GM18508 (cell line): ENCODE results near the gene CFAP74.
"Not testable (repeated sequence)": the region's sequence is repeated elsewhere in the genome, so short reads cannot be mapped to it uniquely, and the experiment has no call there.

ENCODE experiments used
- ATAC-seq: cut with Tn5 transposase; IDR thresholded peaks from one replicate; pipeline ENCODE4 v1.9.1; 2021; ENCODE audit warnings: moderate number of reproducible peaks; ENCODE audit not compliant: insufficient read depth, unreplicated experiment

CFAP74 gene

DNA sequence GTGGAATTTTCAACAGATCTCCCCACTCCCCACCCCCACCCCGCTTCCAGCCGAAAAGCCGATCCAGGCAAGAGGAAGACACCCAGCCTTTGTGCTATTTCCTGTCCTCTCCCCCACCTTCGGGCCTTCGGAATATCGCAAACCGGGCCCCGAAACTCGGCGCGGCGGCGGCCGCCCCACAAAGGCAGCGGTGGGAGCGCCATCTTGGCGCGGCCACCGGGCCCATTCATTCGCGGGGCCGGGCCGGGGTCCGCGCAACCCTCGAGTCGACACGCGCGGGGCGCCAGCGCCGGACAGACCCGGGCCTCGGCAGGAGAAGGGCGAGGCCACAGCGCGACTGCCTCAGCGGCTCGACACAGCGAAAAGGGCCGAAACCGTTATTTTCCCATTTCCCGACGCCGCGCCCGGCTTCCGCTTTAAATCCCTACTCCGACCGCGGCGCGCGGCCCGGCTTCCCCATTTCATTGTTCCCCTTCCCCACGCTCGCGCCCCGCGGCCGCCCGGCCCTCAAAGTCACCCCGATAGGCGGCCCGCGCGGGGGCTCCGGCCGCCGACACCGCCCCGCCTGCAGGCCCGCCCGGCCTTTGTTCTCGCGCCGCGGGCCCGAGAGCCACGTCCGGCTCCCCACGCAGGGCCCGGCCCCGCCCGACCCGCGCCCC lies 113.6 kb downstream of the CFAP74 start:
- no peak for ATAC-seq

DNA sequence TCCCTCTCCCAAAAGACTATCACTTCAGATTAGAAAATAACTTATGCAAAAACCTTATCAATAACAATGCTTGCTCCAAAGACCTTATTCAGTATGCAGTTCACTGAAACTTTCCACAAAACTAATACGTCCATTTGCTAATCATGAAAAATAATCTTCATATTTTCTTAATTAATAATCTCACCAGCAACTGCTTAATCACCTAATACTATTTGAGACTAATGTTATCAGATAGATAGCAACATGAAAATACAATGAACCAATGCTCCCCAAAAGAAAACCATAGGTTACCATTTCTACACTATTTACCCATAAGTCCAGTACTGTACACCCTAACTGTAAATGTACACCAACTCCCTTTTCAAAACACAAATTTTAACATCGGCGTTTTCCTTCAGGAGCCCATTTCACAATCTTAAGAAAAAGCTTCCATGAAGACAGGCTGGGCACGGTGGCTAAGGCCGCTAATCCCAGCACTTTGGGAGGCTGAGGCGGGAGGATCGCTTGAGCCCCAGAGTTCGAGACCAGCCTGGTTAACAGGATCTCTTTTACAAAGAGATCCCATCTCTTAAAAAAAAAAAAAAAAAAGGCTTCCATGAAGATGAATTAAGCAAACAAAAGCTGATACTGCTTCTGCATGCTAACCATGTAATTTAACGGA lies 114.4 kb downstream of the CFAP74 start:
- no peak for ATAC-seq

DNA sequence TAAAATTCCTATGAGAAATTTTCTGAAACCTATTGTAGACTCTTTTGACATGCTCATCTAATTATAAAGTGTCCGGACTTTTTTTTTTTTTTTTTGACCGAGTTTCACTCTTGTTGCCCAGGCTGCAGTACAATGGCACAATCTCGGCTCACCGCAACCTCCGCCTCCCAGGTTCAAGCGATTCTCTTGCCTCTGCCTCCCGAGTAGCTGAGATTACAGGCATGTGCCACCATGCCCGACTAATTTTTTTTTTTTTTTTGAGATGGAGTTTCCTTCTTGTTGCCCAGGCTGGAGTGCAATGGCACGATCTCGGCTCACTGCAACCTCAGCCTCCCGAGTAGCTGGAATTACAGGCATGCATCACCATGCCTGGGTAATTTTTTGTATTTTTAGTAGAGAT lies 119.7 kb downstream of the CFAP74 start:
- ATAC-seq: not testable (repeated sequence)

DNA sequence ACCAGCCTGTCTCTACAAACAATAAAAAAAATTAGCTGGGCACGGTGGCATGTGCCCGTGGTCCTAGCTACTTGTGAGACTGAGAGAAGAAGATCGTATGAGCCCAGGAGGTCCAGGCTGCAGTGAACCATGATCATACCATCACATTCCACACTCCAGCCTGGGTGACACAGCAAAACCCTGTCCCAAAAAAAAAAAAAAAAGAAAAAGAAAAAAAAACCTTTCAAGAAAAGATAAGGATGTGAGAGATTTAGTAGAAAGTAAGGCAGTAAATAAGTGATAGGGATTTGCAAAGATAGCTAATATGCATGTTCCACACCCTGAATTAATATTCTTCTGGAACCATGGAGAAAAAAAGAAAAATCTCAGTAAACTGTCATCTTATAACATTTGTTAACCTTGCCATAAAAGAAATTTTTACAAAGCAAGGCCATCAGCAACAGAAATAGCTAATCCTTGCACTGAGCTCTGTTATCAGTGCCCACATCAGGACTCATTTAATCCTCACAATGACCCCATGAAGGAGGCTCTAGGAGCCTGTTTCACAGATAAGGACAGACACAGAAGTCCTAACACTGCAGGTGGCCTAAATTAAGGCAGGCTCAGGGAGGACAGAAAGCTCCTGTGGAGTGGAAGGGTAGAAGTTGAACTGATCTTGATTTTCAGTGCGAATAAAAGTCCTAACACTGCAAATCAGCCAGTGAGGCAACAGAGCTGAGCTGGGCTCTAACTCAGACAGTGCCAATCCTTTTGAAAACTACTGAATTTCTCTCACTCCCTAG lies 120.3 kb downstream of the CFAP74 start:
- no peak for ATAC-seq

DNA sequence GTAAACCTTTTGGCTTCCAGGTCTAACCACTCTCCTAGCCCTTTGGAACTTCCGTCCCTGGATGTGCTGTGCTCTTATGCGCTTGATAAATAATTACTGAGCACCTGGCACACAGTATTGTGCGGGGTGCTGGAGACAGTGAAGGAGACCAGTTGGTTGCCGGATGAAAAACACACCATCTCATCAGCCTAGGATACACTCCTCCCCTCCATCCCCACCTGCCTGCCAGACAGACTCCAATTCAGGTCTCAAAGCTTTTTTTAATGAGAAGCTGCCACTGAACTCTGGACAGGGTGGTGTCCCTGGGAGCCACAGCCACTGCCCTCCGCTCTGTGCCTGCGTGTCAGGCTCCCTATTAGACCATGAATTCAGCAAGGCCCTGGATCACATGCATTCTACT lies 121.9 kb downstream of the CFAP74 start:
- ATAC-seq: no peak

DNA sequence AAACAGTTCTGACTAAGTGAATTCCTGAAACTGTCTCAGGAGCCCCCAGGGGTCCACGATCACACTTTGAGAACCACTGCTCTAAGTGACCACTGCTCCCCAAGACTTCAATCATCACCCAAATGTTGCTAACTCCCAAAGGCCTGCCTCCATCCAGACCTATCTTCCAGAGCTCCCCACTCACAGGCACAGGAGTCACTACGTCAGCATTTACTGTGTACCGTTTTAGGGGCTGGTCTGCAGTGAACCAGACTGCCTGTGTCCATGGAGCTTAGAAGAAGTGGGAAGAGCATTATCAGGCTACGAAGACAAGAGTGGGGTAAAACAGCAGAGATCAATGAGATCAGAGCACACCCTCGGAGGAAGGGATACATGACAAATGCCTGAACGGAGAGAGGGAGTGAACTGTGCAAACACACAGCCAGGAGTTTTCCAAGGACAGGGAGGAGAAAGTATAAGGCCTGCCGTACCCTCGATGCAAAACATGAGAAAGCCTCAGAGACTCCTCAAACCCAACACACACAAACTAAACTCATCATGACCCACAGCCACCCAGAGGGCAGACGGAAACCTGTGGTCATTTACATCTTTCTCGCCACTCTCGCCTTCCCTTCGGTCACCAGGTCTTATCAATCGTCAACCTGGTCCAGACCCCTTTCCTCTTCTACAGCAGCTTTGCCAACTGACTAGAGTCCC lies 122.8 kb downstream of the CFAP74 start:
- no peak for ATAC-seq

DNA sequence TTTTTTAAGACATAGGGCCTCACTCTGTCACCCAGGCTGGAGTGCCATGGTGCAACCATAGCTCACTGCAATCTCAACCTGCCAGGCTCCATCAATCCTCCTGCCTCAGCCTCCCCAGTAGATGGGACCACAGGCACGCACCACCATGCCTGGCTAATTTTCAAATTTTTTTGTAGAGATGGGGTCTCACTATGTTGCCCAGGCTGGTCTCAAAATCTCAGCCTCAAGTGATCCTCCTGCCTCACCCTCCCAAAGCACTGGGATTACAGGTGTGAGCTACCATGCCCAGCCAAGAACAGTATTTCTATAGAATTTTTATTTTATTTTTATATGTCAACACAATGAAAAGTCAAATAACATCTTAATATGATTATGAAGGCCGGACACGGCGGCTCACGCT lies 123.6 kb downstream of the CFAP74 start:
- ATAC-seq: no peak

DNA sequence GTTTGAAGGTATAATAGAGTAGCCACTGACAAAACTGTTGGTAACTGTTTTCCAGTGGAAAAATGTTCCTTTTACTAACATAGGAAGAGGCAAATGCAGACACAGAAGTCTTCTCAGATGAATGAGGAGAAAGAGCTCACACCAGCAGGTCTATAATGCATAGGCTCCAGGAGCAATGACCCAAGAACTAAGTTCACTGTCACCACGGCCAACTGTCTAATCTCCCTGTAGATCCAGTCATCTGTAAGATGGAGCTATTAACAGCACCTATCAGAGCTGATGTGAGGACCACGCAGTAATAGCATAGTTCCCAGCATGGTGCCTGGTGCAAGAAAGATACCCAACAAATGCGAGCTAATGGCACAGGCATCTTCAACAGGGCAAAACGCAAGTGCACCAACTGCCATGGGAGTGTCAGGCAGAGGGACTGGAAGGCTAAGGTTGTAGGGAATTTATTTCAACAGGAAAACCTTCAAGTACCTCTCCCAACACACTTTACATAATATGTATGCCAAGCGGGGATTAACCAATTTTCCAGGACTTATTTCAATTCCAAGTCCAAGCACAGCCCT lies 125.6 kb downstream of the CFAP74 start:
- ATAC-seq: no peak

DNA sequence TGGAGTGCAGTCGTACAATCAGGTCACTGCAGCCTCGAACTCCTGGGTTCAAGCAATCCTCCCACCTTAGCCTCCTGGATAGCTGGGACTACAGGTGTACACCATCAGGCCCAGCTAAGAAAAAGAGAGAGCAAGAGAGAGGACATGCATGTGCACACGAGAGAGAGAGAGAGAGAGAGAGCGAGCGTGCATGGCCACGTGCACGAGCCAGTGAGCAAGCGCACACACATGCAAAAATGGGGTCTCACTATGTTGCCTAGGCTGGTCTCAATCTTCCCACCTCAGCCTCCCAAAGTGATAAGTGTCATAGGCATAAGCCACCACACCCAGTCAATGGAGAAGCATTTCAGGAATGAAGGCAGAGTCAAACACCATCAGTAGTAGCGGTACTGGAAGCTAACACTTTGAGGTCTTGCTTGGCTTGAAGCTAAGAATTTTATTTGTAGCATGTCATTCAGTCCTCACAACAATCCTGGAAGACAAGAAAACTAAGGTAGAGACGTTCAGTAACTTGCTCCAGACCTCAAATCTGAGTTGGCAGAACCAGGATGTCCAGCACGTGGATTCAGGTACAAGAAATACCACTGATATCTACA lies 127.2 kb downstream of the CFAP74 start:
- no peak for ATAC-seq

DNA sequence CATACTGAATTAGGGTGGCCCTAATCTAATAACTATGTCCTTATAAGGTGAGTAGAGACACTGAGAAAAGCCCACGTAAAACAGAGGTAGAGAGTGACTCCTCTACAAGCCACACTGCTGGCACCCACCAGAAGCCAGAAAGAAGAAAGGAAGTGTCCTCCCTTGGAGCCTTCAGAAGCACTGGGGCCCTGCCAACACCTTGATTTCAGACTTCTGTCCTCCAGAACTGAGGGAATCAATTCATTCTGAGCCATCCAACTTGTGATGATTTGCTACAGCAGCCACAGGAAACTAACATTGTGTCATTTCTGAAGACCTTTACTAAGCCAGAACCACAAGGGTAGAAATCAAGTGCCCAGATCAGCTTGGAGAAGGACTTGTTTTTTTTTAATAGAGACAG lies 127.7 kb downstream of the CFAP74 start:
- ATAC-seq: no peak

DNA sequence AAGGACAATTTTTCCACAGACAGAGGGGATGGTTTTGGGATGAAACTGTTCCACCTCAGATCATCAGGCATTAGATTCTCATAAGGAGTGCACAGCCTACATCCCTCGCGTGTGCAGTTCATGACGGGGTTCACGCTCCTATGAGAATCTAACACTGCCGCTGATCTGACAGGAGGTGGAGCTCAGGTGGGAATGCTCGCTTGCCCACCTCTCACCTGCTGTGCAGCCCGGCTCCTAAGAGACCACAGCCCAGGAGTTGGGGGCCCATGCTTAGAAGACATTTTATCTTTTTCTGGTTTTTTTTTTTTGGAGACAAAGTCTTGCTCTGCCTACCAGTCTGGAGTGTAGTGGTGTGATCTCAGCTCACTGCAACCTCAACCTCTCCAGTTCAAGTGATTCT lies 128.7 kb downstream of the CFAP74 start:
- no peak for ATAC-seq

DNA sequence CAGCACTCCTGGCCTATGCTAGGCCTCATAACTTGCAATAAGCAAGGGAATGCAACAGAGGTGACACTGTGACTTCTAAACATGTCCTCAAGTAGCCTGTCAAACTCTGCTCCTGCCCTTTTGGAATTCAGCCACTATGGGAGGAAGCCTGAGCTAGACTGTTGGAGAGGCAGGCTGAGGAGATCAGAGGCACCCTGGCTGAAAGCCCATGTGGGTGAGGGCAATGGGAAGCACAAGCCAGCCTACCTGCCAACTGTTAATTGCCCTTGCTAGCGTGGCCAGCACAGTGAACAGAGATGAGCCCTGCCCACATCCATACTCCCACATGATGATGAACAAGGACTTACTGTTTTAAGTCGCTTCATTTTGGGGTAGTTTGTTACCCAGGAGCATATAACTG lies 130.4 kb downstream of the CFAP74 start:
- ATAC-seq: no peak

DNA sequence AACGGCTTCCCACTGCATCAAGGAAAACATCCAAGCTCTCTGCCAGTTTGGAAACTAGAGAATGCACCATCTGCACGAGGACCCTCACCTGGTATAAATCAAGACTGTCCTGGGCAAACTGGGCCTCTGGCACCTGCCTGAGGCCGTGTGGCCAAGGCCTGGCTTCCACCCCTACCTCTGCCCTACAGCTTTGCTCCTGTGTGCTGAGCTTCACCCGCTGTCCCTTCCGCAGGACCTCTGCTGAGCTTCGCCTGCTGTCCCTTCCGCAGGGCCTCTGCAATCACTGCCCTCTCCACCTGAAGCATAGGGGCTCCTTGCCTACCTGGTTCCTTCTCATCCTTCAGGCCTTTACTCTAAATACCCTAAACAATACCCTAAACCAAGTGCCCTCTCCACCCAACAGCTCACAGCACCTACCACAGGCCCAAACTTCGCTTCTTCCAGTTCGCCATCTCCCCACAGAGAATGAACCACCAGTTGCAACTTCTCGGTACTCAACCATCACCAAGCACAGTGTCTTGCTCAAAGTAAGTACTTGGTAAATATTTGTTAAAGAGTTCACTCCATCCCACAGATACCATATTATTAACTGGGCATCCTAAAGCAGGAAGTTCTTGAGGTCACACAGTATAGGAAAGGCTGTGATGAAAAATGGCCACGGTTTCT lies 131.1 kb downstream of the CFAP74 start:
- no peak for ATAC-seq
